Prostate gland (tissue), 2 donors: ENCODE measurements around the gene CSNK1E. TPM values are rescaled to one million over a fixed set of nuclear protein-coding genes. Genes with fewer than 3 reads are reported as not detected.

Source experiments
- DNase-seq: peaks from one replicate; pipeline ENCODE4 v3.0.0-alpha.2; 2019; ENCODE audit warnings: low spot score
- H3K27ac ChIP-seq, 2 donors: fragments of 200-600 bp; sonication (generic); 2 replicates each; pipeline ENCODE4 v1.5.1; 2017 to 2019
- H3K27me3 ChIP-seq: fragments of 200-600 bp; sonication (generic); replicated peaks from 2 replicates; pipeline ENCODE4 v1.5.1; 2019; ENCODE audit not compliant: insufficient read depth
- H3K36me3 ChIP-seq, 2 donors: fragments of 200-600 bp; sonication (generic); 1 replicate in 1 of 2; 2 replicates in 1 of 2; pipeline versions ENCODE4 v1.5.1 to v1.8.1; 2017 to 2019
- H3K4me1 ChIP-seq: fragments of 200-600 bp; sonication (generic); replicated peaks from 2 replicates; pipeline ENCODE4 v1.5.1; 2019
- H3K4me3 ChIP-seq, 2 donors: fragments of 200-600 bp; sonication (generic); 2 replicates each; pipeline ENCODE4 v1.5.1; 2017 to 2019
- H3K9me3 ChIP-seq: fragments of 200-600 bp; sonication (generic); 2 replicates; pipeline ENCODE4 v1.5.1; 2017
- CTCF ChIP-seq, 4 experiments: fragments of 200-600 bp in 2 of 4; fragments of 450-650 bp in 2 of 4; sonication (generic) in 2 of 4; IDR thresholded peaks; 1 replicate in 3 of 4; 2 replicates in 1 of 4; pipeline ENCODE4 v1.5.1; 2016 to 2019; ENCODE audit warnings: antibody characterized with exemption in 4 of 4, mild to moderate bottlenecking in 2 of 4, moderate library complexity in 2 of 4
- POLR2A ChIP-seq: fragments of 450-650 bp; IDR thresholded peaks from one replicate; pipeline ENCODE4 v1.6.1; 2016; ENCODE audit warnings: antibody characterized with exemption, mild to moderate bottlenecking
- POLR2AphosphoS5 ChIP-seq: sonication (generic); formaldehyde crosslinking; IDR thresholded peaks from one replicate; pipeline ENCODE4 v1.6.1; 2017; ENCODE audit warnings: antibody characterized with exemption
- WGBS: methylation state at CpG from one replicate; pipeline ENCODE4 v1.1.5; 2018; 5-methylcytosine and 5-hydroxymethylcytosine counted together
- intact Hi-C: fragments of 100-400 bp; cut with DNase I; formaldehyde crosslinking; loops from one replicate; pipeline ENCODE4 v1.14.2; 2022
- total RNA-seq, 2 donors: library from RNA; depleted of rRNA; stranded (reverse); fragments of >200 nt; gene quantifications; one replicate each; pipeline ENCODE4 v1.1.0, GENCODE V29; 2016

Gene CSNK1E
- total RNA-seq, 2 donors from 2014 or later = 82.8 to 190 TPM

- Histone ChIP-seq H3K27ac (peak overlapping the region in 1 of 2 donors; percentile 36), H3K4me1 (peaks cover 6% of the 10 kb centered on the region), H3K27me3 (no peaks in the 10 kb centered on the region), H3K36me3 (no peaks in the 10 kb centered on the region), H3K4me3 (no peak overlapping the region), H3K9me3 (no peaks in the 10 kb centered on the region)
- TF ChIP-seq CTCF (IDR thresholded peaks at IDR 0.05) = no peak
- no peak for TF ChIP-seq POLR2A
- no peak for TF ChIP-seq POLR2AphosphoS5
- WGBS = 67% methylated on average over 13 of the region's 13 CpGs
- intact Hi-C loops = loop anchor here (5.0 kb wide), 2 partner anchors 47 to 68 kb away; partner anchors contain the start of genes CSNK1E and MAFF
- no peak for DNase-seq
These were observed 46.9 kb downstream of the CSNK1E start for GRCh38 chr22:38270091-38270992.

GRCh38 chr22:38269466-38269865 lies 47.8 kb downstream of the CSNK1E start:
- H3K9me3 ChIP-seq = no peaks in the 10 kb centered on the region
- no peaks in the 10 kb centered on the region for H3K36me3 ChIP-seq
- DNase-seq = no peak
- intact Hi-C loops = no loop called here
- 90% methylated on average over 7 of the region's 7 CpGs for WGBS
- H3K27me3 ChIP-seq = no peaks in the 10 kb centered on the region
- no peak for TF ChIP-seq CTCF (IDR thresholded peaks at IDR 0.05)
- no peak for TF ChIP-seq POLR2AphosphoS5
- no peak for TF ChIP-seq POLR2A
- H3K4me3 ChIP-seq = no peak overlapping the region
- H3K4me1 ChIP-seq = peaks cover 6% of the 10 kb centered on the region
- H3K27ac ChIP-seq = no peak overlapping the region

GRCh38 chr22:38267086-38267485 lies 50.1 kb downstream of the CSNK1E start:
- Histone ChIP-seq H3K4me3 (no peak overlapping the region), H3K27me3 (no peaks in the 10 kb centered on the region), H3K4me1 (peaks cover 5% of the 10 kb centered on the region), H3K9me3 (no peaks in the 10 kb centered on the region), H3K27ac (peak overlapping the region in 1 of 2 donors; percentile 31), H3K36me3 (no peaks in the 10 kb centered on the region)
- DNase-seq = no peak
- TF ChIP-seq POLR2AphosphoS5 (peak; percentile 18), CTCF (IDR thresholded peaks at IDR 0.05) (no peak)
- intact Hi-C loops = no loop called here
- 75% methylated on average over 4 of the region's 4 CpGs for WGBS

GRCh38 chr22:38266120-38266519 lies 51.1 kb downstream of the CSNK1E start:
- Histone ChIP-seq H3K36me3 (no peaks in the 10 kb centered on the region), H3K27ac (no peak overlapping the region), H3K4me1 (no peaks in the 10 kb centered on the region), H3K9me3 (no peaks in the 10 kb centered on the region), H3K27me3 (no peaks in the 10 kb centered on the region), H3K4me3 (no peak overlapping the region)
- WGBS = 60% methylated on average over 8 of the region's 8 CpGs
- no peak for DNase-seq
- TF ChIP-seq POLR2A (no peak), CTCF (IDR thresholded peaks at IDR 0.05) (no peak), POLR2AphosphoS5 (no peak)
- intact Hi-C loops = no loop called here
